Uterus (tissue), 4 donors: ENCODE results near the gene RMC1. TPM values are rescaled to one million over a fixed set of nuclear protein-coding genes. Genes with fewer than 3 reads are reported as not detected.
"Not testable (repeated sequence)": the region's sequence is repeated elsewhere in the genome, so short reads cannot be mapped to it uniquely, and the experiment has no call there.

Source experiments
- DNase-seq, 2 donors: peaks; one replicate each; pipeline ENCODE4 v3.0.0-alpha.2; 2019 to 2020
- H3K27ac ChIP-seq, 2 donors: fragments of 200-600 bp; sonication (generic); 1 replicate in 1 of 2; 2 replicates in 1 of 2; pipeline ENCODE4 v1.5.1; 2016 to 2018
- H3K27me3 ChIP-seq, 2 donors: fragments of 200-600 bp; sonication (generic); one replicate each; pipeline ENCODE4 v1.5.1; 2018 to 2019; ENCODE audit warnings: control low read depth in 1 of 2
- H3K36me3 ChIP-seq, 2 donors: fragments of 200-600 bp; sonication (generic); one replicate each; pipeline ENCODE4 v1.5.1; 2019; ENCODE audit warnings: control low read depth in 1 of 2
- H3K4me1 ChIP-seq, 2 donors: fragments of 200-600 bp; sonication (generic); one replicate each; pipeline ENCODE4 v1.5.1; 2018 to 2019; ENCODE audit warnings: control low read depth in 1 of 2
- H3K4me3 ChIP-seq, 2 donors: fragments of 200-600 bp; sonication (generic); 1 replicate in 1 of 2; 2 replicates in 1 of 2; pipeline ENCODE4 v1.5.1; 2018 to 2019; ENCODE audit warnings: mild to moderate bottlenecking in 1 of 2
- H3K9me3 ChIP-seq, 2 donors: fragments of 200-600 bp; sonication (generic); one replicate each; pipeline ENCODE4 v1.5.1; 2019; ENCODE audit warnings: control low read depth in 1 of 2
- POLR2A ChIP-seq, 2 donors: fragments of 450-650 bp; IDR thresholded peaks; one replicate each; pipeline ENCODE4 v1.6.1; 2016; ENCODE audit warnings: antibody characterized with exemption in 2 of 2, mild to moderate bottlenecking in 1 of 2, moderate library complexity in 1 of 2
- intact Hi-C: fragments of 100-400 bp; cut with DNase I; formaldehyde crosslinking; loops from one replicate; pipeline ENCODE4 v1.15.1; 2023; ENCODE audit warnings: low total_unique reads
- total RNA-seq, 4 donors: library from RNA; depleted of rRNA in 3 of 4; stranded (reverse); fragments of >200 nt in 3 of 4; gene quantifications; one replicate each; pipeline versions ENCODE4 v1.1.0 to v1.2.4, GENCODE V29; 2014 to 2023
- TF ChIP-seq, protein P1 (sequence below), 4 experiments: fragments of 200-600 bp in 2 of 4; fragments of 450-650 bp in 2 of 4; sonication (generic) in 2 of 4; IDR thresholded peaks; one replicate each; pipeline ENCODE4 v1.5.1; 2016 to 2019; ENCODE audit warnings: antibody characterized with exemption in 4 of 4, mild to moderate bottlenecking in 2 of 4, moderate library complexity in 1 of 4
- donor health status: DM: yes; HTN: yes; CAD: no.

RMC1 gene
- total RNA-seq, 4 donors from 2014 or later: 12.9 to 56.4 (median 27.8) TPM

GRCh38 chr18:23573626-23574431 lies 70.5 kb downstream of the RMC1 start:
- Histone ChIP-seq H3K4me3 (no peak overlapping the region), H3K9me3 (no peaks in the 10 kb centered on the region), H3K4me1 (peaks cover 0 to 5% of the 10 kb centered on the region in 2 donors), H3K27me3 (no peaks in the 10 kb centered on the region), H3K36me3 (no peaks in the 10 kb centered on the region), H3K27ac (peak overlapping the region in 1 of 2 donors; percentile 44)
- TF ChIP-seq, protein P1, sequence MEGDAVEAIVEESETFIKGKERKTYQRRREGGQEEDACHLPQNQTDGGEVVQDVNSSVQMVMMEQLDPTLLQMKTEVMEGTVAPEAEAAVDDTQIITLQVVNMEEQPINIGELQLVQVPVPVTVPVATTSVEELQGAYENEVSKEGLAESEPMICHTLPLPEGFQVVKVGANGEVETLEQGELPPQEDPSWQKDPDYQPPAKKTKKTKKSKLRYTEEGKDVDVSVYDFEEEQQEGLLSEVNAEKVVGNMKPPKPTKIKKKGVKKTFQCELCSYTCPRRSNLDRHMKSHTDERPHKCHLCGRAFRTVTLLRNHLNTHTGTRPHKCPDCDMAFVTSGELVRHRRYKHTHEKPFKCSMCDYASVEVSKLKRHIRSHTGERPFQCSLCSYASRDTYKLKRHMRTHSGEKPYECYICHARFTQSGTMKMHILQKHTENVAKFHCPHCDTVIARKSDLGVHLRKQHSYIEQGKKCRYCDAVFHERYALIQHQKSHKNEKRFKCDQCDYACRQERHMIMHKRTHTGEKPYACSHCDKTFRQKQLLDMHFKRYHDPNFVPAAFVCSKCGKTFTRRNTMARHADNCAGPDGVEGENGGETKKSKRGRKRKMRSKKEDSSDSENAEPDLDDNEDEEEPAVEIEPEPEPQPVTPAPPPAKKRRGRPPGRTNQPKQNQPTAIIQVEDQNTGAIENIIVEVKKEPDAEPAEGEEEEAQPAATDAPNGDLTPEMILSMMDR (IDR thresholded peaks at IDR 0.05): no peak
- no peak for TF ChIP-seq POLR2A (IDR thresholded peaks at IDR 0.05)
- peak; percentile 25 to 27 for DNase-seq
- intact Hi-C loops: no loop called here

DNA sequence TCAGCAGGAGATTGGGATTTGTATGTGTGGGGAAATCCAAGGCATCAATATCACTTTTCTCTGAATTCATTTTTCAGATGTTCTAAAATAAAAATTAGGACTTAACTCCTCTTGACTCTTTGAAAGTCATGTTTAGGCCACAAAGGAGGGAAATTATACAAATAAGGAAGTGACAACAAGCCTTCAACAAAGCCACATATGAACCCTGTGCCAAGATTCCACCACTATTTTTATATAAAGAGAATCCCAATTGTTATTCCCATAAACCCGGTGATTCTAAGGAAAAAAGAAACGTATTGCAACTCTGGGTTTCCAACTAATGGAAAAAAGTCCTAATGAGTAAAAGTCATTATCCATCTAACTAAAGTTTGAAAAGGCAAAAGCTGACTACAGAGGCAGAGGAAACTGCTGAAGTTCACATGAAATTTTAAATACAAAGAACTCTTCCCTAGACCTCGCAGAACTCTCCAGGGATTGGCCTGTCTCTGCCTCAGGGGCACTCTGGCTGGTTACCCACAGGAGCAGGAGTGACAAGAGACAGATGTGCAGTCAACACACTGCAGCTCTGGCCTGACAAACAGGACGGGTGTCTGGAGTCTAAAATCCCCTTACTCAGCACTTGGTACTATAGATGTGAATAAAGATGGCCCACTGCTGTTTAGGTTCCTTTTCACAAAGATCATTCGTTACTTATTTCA lies 71.4 kb downstream of the RMC1 start:
- no peak for DNase-seq
- intact Hi-C loops: no loop called here
- H3K4me1 ChIP-seq: peaks cover 0 to 5% of the 10 kb centered on the region in 2 donors
- H3K4me3 ChIP-seq: no peak overlapping the region
- no peaks in the 10 kb centered on the region for H3K36me3 ChIP-seq
- TF ChIP-seq, protein P1 (IDR thresholded peaks at IDR 0.05): no peak
- TF ChIP-seq POLR2A (IDR thresholded peaks at IDR 0.05): no peak
- H3K27ac ChIP-seq: peak overlapping the region in 1 of 2 donors; percentile 44
- H3K27me3 ChIP-seq: no peaks in the 10 kb centered on the region
- H3K9me3 ChIP-seq: no peaks in the 10 kb centered on the region

- Histone ChIP-seq H3K27me3 (no peaks in the 10 kb centered on the region), H3K4me3 (no peak overlapping the region), H3K36me3 (no peaks in the 10 kb centered on the region), H3K4me1 (peaks cover 0 to 5% of the 10 kb centered on the region in 2 donors), H3K9me3 (no peaks in the 10 kb centered on the region), H3K27ac (no peak overlapping the region)
- intact Hi-C loops: no loop called here
- no peak for TF ChIP-seq POLR2A (IDR thresholded peaks at IDR 0.05)
- TF ChIP-seq, protein P1 (IDR thresholded peaks at IDR 0.05): no peak
- DNase-seq: no peak
These were observed 72.0 kb downstream of the RMC1 start for GRCh38 chr18:23575309-23575651.

DNA sequence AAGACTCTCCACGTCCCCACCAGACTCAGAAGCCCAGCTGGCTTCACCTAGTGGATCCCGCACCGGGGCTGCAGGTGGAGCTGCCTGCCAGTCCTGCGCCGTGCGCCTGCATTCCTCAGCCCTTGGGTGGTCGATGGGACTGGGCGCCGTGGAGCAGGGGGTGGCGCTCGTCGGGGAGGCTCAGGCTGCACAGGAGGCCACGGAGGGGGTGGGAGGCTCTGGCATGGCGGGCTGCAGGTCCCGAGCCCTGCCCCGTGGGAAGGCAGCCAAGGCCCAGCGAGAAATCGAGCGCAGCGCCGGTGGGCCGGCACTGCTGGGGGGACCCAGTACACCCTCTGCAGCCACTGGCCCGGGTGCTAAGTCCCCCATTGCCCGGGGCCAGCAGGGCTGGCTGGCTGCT lies 74.2 kb downstream of the RMC1 start:
- intact Hi-C loops, H3K27me3 ChIP-seq, H3K27ac ChIP-seq, H3K9me3 ChIP-seq, H3K36me3 ChIP-seq, H3K4me3 ChIP-seq, H3K4me1 ChIP-seq, DNase-seq: not testable (repeated sequence)

GRCh38 chr18:23578067-23578701 lies 74.9 kb downstream of the RMC1 start:
- Histone ChIP-seq H3K36me3 (no peaks in the 10 kb centered on the region), H3K9me3 (no peaks in the 10 kb centered on the region), H3K27me3 (no peaks in the 10 kb centered on the region), H3K4me1 (peaks cover 0 to 5% of the 10 kb centered on the region in 2 donors), H3K27ac (no peak overlapping the region), H3K4me3 (no peak overlapping the region)
- intact Hi-C loops: no loop called here
- TF ChIP-seq POLR2A (IDR thresholded peaks at IDR 0.05): no peak
- TF ChIP-seq, protein P1 (IDR thresholded peaks at IDR 0.05): no peak
- no peak for DNase-seq
